Fibroblast of villous mesenchyme (primary cell): Measurements from ENCODE around the gene DPYD. TPM values are rescaled to one million over a fixed set of nuclear protein-coding genes. Genes with fewer than 3 reads are reported as not detected.

ENCODE experiments used
- DNase-seq: peaks from one replicate; pipeline ENCODE4 v3.0.0-alpha.2; 2010; ENCODE audit warnings: low read depth
- H3K4me3 ChIP-seq: 2 replicates; pipeline ENCODE4 v1.5.1; 2011; ENCODE audit warnings: low read depth, mild to moderate bottlenecking, low read length
- total RNA-seq: library from RNA; depleted of rRNA; stranded (reverse); fragments of >200 nt; gene quantifications from 2 replicates; pipeline ENCODE4 v1.2.3, GENCODE V29; 2012
- TF ChIP-seq, protein P1 (sequence below): IDR thresholded peaks from 2 replicates; pipeline ENCODE4 v1.5.1; 2012; ENCODE audit warnings: low read depth, mild to moderate bottlenecking, low read length; ENCODE audit not compliant: insufficient read depth

Gene DPYD
- total RNA-seq, 1 donor, result 48.4 TPM

DNA sequence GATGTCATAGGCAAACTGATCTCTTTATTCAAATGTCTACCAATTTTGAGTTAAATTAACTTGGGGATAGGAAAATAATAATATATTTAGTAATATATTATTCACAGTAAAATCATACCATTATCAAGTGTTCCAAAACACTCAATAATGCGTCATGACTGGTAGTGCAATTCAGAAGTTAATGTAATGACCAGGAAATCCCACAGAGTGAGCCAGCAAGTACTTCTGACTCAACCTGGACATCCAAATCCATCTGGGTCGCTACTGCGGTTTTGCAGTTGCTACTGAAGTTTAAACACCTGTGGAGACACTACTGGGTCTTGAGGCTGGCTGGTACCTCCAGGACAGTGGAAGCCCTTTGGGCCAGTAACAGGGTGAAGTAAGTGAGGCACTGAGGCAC lies 44.8 kb downstream of the DPYD start:
- DNase-seq, result no peak
- TF ChIP-seq, protein P1, sequence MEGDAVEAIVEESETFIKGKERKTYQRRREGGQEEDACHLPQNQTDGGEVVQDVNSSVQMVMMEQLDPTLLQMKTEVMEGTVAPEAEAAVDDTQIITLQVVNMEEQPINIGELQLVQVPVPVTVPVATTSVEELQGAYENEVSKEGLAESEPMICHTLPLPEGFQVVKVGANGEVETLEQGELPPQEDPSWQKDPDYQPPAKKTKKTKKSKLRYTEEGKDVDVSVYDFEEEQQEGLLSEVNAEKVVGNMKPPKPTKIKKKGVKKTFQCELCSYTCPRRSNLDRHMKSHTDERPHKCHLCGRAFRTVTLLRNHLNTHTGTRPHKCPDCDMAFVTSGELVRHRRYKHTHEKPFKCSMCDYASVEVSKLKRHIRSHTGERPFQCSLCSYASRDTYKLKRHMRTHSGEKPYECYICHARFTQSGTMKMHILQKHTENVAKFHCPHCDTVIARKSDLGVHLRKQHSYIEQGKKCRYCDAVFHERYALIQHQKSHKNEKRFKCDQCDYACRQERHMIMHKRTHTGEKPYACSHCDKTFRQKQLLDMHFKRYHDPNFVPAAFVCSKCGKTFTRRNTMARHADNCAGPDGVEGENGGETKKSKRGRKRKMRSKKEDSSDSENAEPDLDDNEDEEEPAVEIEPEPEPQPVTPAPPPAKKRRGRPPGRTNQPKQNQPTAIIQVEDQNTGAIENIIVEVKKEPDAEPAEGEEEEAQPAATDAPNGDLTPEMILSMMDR, result no peak
- no peak overlapping the region for H3K4me3 ChIP-seq

DNA sequence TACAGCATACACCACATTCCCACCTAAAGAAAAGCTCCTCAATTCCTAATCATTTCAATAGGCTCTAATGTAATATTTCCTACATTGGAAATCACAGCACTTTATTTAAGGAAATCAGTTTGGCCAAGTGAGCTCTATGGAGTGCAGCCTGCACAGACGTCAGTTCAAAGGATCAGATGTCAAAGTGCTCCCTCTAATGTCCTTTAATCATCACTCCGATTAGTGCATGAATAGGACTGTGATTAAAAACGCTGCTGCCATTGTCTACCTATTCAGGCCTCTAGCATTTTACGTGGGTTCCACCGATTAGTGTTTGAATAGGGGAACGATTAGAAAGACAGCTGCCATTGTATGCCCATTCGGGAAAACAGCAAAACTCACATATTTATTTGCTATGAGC lies 50.2 kb downstream of the DPYD start:
- DNase-seq, result no peak
- TF ChIP-seq, protein P1, result no peak
- no peak overlapping the region for H3K4me3 ChIP-seq

DNA sequence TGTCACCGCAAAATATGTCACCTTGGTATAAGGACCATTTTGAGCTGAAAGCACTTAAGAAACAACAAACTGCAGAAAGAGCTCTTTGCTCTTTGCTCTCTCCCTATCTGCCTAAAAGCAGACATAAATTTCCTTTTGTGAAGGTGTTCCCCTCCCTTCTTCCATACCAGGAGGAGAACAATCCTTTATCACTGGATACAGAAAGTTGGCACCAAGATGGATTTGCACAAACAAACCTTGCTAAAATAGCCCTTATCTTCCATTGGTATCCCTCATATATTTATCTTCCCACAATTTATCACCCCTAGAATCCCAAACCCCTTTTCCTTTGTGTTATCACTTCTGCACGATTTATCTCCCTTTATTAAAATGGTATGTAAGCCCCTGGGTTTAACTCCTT lies 51.4 kb downstream of the DPYD start:
- TF ChIP-seq, protein P1, result no peak
- no peak overlapping the region for H3K4me3 ChIP-seq
- no peak for DNase-seq

DNA sequence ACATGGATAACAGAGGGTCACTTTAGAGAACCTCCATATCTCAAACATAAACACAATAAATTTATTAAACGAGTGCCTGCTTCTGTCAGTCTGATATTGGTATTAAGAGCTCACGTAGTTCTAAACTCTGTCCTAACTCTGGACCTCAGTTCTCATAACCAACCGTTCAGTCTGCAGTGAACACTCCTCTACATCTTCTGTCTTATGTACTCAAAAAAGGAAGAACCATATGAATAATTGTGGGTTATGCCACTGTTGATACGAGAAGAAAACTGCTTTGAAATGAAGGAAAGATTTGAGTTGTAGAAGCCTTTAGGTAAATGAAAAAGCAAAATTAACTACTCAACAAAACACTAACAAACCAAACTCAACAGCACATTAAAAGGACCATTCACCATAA lies 53.7 kb downstream of the DPYD start:
- TF ChIP-seq, protein P1, result no peak
- no peak for DNase-seq
- no peak overlapping the region for H3K4me3 ChIP-seq

DNA sequence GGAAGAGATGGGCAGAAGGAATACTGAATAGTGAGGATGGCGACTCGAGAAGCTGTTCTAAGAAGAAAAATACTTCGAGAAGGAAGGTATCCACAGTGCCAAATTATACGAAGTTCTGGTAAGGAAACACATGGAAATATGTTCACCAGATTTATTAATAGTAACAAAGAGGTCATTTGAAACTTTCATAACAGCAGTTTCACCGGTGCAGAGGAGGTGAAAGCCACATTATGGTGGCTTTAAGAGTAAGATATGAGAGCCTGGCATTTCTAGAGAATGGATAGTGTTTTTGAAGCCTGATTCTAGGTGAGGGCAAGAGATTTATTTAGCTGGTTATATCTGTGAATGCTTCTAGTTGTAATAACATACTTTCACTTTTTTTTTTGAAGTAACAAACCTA lies 56.2 kb downstream of the DPYD start:
- no peak overlapping the region for H3K4me3 ChIP-seq
- no peak for DNase-seq
- TF ChIP-seq, protein P1, result no peak

DNA sequence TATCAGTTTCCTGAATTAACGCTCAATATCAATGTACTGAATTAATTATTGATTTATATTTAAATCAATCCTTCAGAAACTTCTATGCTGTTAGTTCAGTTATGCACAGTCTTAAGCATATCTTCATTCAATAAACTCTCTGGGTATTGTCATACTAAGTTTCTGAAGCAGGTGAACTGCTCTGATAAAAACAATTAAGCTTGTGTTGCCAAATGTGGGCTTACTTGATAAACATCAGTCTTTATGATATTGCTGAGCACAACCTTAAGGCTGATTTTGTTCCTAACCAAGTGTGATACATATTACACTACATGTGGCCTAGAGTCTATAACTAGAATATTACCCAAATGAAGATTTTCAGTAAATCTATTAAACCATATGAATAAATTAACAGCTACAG lies 67.6 kb downstream of the DPYD start:
- DNase-seq, result no peak
- no peak overlapping the region for H3K4me3 ChIP-seq
- TF ChIP-seq, protein P1, result no peak
